HG02943 (cell line): ENCODE measurements around the gene PRPH.
A peak's percentile ranks its signal among the peaks of the same experiment; 100 is the strongest.
"Not testable (repeated sequence)": the region's sequence is repeated elsewhere in the genome, so short reads cannot be mapped to it uniquely, and the experiment has no call there.

Experiments used
- ATAC-seq: cut with Tn5 transposase; IDR thresholded peaks from one replicate; pipeline ENCODE4 v1.9.1; 2021; ENCODE audit warnings: mild to moderate bottlenecking, low read depth, moderate library complexity; ENCODE audit not compliant: unreplicated experiment

The PRPH gene

DNA sequence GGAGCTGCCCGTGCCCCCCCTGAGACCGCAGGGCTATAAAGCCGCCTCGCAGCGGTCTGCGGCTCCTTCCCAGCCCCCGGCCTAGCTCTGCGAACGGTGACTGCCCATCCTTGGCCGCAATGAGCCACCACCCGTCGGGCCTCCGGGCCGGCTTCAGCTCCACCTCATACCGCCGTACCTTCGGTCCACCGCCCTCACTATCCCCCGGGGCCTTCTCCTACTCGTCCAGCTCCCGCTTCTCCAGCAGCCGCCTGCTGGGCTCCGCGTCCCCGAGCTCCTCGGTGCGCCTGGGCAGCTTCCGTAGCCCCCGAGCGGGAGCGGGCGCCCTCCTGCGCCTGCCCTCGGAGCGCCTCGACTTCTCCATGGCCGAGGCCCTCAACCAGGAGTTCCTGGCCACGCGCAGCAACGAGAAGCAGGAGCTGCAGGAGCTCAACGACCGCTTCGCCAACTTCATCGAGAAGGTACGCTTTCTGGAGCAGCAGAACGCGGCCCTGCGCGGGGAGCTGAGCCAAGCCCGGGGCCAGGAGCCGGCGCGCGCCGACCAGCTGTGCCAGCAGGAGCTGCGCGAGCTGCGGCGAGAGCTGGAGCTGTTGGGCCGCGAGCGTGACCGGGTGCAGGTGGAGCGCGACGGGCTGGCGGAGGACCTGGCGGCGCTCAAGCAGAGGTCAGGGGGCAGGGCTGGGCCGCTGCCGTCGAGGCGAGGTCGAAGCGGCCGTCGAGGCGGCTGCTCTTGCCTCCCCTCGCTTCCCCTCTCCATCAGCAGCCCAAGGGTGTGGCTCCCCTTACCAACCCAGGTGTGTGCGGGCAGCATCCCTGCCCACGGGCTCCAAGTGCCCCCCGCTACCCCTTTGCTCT is at the start of gene PRPH:
Gene PRPH (plus strand): TSS at position 66 of the 855 bp plus-strand sequence. CDS start 54 bp downstream, at position 120.
- no peak for ATAC-seq

DNA sequence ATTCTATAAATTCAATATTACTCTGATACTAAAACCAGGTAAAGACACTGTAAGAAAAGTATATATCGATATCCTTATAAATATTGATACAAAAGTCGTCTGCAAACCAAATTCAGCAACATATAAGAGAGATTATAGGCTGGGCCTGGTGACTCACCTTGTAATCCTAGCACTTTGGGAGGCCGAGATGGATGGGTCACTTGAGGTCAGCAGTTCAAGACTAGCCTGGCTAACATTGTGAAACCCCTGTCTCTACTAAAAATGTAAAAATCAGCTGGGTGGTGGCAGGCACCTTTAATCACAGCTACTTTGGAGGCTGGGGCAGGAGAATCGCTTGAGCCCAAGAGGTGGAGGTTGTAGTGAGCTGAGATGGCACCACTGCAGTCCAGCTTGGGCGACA is 43.6 kb upstream of the PRPH start:
- ATAC-seq, result no peak

DNA sequence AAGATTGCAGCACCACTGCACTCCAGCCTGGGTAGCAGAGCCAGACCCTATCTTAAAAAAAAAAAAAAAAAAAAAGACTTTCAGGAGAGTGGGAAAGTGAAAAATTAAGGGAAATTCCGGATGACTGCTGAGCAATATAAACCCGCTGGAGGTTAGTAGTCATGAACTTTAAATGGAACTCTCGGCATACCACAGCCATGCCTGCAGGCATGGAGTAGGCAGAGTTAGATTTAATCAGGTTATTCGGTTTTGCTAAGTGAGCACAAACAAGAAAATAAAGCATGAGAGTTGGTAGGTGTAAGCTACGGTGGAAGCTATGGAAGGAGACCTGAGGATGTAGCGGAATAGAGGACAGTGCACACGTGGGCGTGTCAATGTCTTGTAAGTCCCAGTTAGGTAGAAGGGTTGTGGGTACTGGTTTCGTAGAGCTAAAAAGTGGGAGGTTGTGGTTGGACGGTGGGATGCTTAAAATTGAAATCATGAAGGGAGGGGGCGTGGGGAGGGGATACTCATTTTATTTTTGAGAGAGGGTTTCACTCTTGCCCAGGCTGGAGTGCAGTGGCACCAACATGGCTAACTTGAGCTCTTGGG is 41.8 kb upstream of the PRPH start:
- ATAC-seq, result no peak

GRCh38 chr12:49255456-49255855 is 39.5 kb upstream of the PRPH start:
- ATAC-seq, result not testable (repeated sequence)

DNA sequence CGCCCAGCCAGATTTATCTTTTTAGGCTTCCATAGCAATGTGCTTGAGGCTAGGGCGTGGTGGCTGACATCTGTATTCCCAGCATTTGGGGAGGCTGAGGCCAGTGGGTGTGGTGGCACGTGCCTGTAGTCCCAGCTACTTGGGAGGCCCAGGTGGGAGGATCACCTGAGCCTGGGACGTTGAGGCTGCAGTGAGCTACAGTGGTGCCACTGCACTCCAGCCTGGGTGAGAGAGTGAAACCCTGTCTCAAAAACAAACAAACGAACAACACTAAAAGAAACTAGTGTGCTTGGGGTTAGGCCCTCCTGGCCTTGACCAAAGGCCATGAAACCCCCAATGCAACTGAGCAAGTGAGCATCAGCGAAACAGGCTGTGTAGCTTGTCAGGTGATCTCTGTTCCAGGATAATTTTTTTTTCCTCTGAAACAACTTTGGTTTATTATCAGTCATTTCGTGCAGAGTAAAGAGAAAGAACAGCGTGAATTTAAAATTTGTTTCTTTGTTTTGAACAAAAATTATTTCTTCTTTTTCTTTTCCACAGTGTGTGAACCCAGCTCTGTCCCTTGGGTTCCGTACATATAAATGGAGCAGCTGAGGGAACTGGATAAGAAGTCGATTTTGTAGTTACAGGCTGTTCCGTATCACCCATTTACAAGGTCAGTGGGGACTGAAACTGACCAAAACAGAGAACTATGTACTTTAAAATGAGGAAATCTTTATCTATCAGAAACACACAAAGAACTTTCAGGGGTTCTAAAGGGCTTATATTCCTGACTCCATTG is 38.9 kb upstream of the PRPH start:
- no peak for ATAC-seq

GRCh38 chr12:49257508-49258184 is 37.3 kb upstream of the PRPH start:
- not testable (repeated sequence) for ATAC-seq

DNA sequence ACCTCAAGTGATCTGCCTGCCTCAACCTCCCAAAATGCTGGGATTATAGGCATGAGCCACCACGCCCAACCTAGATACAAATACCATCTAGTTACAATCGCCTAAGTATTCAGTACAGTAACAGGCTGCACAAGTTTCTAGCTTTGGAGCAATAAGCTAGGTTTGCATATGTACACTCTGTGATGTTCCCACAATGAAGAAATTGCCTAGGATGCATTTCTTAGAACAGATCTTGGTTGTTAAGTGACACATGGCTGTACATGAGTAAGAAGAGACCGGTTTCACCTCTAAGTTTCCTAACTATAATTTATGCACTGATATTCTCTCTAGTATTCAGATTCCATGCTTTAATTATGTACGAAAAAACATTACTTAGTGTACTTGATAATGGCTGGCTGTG is 35.5 kb upstream of the PRPH start:
- no peak for ATAC-seq

DNA sequence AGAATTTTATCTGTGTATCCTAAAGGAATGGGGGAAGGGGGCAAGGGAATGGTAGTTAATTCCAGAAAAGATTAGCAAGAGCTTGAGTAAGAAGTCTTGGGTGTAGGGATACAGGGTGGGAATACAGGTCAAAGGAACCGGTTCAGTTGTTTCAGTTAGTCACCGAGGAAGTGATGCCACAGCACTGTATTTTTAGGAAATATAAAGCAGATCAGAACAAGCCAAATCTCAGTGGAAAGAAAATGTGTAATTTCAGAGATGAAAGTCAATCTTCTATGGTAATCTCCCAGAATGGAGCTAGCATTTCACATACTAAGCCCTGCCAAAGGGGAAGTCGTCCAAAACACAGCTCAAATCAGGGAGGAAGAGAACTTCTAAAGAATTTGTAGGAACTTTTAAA is 34.8 kb upstream of the PRPH start:
- no peak for ATAC-seq

GRCh38 chr12:49260571-49261363 is 34.2 kb upstream of the PRPH start:
- ATAC-seq, result no peak

GRCh38 chr12:49261721-49262120 is 33.2 kb upstream of the PRPH start:
- no peak for ATAC-seq

DNA sequence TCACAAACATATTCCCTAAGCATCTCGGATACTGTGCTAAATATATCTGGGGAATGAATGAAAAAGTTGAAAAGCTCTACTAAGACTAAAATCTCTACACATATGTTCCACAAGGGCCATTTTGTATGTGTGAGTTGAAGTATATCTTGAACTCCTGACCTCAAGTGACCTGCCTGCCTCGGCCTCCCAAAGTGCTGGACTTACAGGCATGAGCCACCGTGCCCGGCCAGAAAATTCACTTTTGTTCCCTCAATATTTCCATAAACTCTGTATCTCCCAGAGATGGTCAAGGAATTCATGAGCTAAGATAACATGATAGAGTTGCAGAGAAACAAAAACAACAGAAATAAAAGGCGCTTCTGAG is 31.6 kb upstream of the PRPH start:
- no peak for ATAC-seq

DNA sequence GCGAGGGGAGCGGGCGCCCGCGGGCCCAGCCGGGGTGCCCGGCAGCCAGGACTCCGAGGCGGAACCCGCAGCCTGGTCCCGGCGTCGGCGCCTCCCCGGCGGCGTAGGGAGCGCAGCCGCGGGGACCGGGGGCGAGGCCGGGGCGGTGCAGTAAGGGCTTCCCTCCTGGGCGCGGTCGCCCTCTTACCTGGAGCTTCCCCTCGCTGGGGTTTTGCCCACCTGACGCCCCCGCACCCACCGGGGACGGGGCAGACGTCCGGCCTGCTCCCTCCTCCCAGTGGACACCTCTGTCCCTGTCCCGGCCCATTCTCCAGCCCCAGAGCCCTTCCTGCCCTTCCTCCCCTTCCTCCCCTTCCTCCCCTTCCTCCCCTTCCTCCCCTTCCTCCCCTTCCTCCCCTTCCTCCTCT is 30.5 kb upstream of the PRPH start:
- peak; percentile 28 for ATAC-seq

- ATAC-seq, result peak; percentile 86
Measured at GRCh38 chr12:49264873-49265792, 29.8 kb upstream of the PRPH start, which contains the start of gene TUBA1C. Gene TUBA1C (plus strand): TSS chr12:49265082. CDS start chr12:49265182, 100 bp downstream.

GRCh38 chr12:49269191-49269590 is 25.8 kb upstream of the PRPH start:
- not testable (repeated sequence) for ATAC-seq

- ATAC-seq, result no peak
Measured at GRCh38 chr12:49272790-49273725, 21.9 kb upstream of the PRPH start.

- no peak for ATAC-seq
Measured at GRCh38 chr12:49273726-49274395, 21.1 kb upstream of the PRPH start.

DNA sequence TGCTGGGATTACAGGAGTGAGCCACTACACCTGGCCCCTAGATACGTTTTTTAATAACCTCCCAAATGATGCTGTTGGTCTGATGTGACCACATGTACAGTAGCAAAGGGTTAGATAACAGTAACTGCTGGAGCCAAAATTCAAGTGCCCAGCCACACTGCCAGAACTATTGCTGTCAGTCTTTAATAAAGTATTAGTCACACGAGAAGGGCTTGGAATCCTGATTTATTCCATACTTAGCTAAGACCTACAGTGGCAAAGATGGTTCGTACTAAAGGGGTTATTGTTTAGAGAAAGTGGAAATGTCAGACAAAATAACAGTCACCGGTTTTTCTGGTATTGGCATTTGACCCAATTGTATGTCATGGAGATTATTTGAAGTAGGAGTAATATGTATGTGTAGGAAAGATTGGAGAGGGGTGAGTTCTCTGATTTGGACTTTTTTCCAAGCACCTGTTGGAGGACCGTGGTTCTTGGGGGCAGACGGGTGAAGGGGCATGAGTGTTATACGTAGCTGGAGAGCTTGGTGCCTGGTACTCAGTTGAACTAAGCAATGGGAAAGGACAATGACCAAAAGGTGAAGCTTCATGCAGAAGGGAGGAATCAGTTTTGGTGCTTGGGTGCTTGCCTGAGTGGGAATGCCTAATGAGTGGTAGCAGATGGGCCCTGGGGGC is 20.4 kb upstream of the PRPH start:
- no peak for ATAC-seq
